ENCODE data around the gene SCYGR1.
A peak's percentile ranks its signal among the peaks of the same experiment; 100 is the strongest.

SCYGR1 gene

DNA sequence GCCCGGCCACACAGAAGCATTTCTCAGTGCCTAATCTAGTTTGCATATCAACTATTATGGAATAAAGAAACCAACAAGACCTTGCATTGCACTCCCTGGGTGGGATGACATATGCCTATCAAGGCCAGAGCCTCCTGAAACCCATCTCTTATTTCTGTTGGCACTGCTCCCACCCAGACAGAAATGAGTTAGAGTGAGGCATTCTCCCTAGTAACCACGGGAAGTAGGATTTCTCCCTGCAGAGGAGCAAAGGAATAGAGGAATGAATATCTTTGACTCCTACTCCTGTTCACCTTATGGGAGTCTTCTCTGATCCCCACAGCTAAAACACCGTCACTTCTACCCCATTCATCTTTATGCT lies 24.2 kb upstream of the SCYGR1 start:
- H3K4me3 ChIP-seq (ENCODE audit: low read depth, low read length), result no peak overlapping the region
- DNase-seq (ENCODE audit: low read depth), result no peak
- TF ChIP-seq, protein P1, sequence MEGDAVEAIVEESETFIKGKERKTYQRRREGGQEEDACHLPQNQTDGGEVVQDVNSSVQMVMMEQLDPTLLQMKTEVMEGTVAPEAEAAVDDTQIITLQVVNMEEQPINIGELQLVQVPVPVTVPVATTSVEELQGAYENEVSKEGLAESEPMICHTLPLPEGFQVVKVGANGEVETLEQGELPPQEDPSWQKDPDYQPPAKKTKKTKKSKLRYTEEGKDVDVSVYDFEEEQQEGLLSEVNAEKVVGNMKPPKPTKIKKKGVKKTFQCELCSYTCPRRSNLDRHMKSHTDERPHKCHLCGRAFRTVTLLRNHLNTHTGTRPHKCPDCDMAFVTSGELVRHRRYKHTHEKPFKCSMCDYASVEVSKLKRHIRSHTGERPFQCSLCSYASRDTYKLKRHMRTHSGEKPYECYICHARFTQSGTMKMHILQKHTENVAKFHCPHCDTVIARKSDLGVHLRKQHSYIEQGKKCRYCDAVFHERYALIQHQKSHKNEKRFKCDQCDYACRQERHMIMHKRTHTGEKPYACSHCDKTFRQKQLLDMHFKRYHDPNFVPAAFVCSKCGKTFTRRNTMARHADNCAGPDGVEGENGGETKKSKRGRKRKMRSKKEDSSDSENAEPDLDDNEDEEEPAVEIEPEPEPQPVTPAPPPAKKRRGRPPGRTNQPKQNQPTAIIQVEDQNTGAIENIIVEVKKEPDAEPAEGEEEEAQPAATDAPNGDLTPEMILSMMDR (IDR thresholded peaks at IDR 0.05; ENCODE audit: low read depth, low read length, missing control alignments), result no peak

GRCh38 chr2:227411320-227411989 lies 23.7 kb upstream of the SCYGR1 start:
- DNase-seq (ENCODE audit: low read depth), result peak; percentile 75
- TF ChIP-seq, protein P1 (IDR thresholded peaks at IDR 0.05; ENCODE audit: low read depth, low read length, missing control alignments), result no peak
- H3K4me3 ChIP-seq (ENCODE audit: low read depth, low read length), result no peak overlapping the region

GRCh38 chr2:227410191-227410590 lies 22.4 kb upstream of the SCYGR1 start:
- TF ChIP-seq, protein P1 (IDR thresholded peaks at IDR 0.05; ENCODE audit: low read depth, low read length, missing control alignments), result no peak
- no peak for DNase-seq (ENCODE audit: low read depth)

GRCh38 chr2:227407591-227408151 lies 19.9 kb upstream of the SCYGR1 start:
- no peak for DNase-seq (ENCODE audit: low read depth)
- TF ChIP-seq, protein P1 (IDR thresholded peaks at IDR 0.05; ENCODE audit: low read depth, low read length, missing control alignments), result no peak
- H3K4me3 ChIP-seq (ENCODE audit: low read depth, low read length), result no peak overlapping the region

More at GRCh38 chr2:227410191-227410590, 22.4 kb upstream of the SCYGR1 start:
- no peak overlapping the region for H3K4me3 ChIP-seq (ENCODE audit: low read depth, low read length)

GRCh38 chr2:227406177-227407031 lies 18.7 kb upstream of the SCYGR1 start:
- no peak for DNase-seq (ENCODE audit: low read depth)
- TF ChIP-seq, protein P1 (IDR thresholded peaks at IDR 0.05; ENCODE audit: low read depth, low read length, missing control alignments), result peak; percentile 61
- no peak overlapping the region for H3K4me3 ChIP-seq (ENCODE audit: low read depth, low read length)

DNA sequence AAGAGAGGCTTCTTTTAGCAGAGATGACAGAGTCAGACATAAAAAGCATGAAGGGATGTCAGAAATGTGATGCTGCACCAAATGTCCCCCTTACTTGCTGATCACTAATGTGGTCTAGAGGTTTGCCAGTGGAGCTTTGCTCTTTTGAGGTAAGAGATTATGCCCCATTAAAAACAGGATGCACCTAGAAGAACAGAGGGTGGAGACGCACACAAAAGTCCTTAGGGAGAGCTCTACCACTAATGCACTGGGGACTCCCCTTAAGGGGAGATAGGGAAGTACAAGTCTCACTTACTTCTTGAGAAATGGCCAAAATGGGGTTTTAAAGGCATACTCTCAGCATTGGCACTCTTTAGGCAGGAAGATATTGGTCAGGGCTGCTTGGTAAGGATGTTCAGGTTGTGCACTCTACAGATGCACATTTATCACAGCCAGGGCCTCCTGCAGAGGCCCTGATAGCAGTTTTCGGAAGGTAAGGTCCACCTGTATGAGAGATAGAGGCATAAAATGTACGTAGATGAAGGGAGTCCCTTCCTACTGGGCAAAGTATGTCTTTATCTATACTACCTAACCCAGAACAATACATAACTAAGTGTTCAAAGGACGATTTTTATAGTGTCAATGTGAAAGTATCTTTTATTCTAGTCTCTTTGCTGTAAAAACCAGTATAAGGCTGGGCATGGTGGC lies 17.0 kb upstream of the SCYGR1 start:
- no peak for DNase-seq (ENCODE audit: low read depth)
- H3K4me3 ChIP-seq (ENCODE audit: low read depth, low read length), result no peak overlapping the region
- TF ChIP-seq, protein P1 (IDR thresholded peaks at IDR 0.05; ENCODE audit: low read depth, low read length, missing control alignments), result peak; percentile 7
